HG02884 (cell line): ENCODE data around the gene ANKRD39.

ENCODE experiments used
- ATAC-seq: cut with Tn5 transposase; IDR thresholded peaks from one replicate; pipeline ENCODE4 v1.9.1; 2021; ENCODE audit warnings: mild to moderate bottlenecking, moderate library complexity; ENCODE audit not compliant: unreplicated experiment

The ANKRD39 gene

DNA sequence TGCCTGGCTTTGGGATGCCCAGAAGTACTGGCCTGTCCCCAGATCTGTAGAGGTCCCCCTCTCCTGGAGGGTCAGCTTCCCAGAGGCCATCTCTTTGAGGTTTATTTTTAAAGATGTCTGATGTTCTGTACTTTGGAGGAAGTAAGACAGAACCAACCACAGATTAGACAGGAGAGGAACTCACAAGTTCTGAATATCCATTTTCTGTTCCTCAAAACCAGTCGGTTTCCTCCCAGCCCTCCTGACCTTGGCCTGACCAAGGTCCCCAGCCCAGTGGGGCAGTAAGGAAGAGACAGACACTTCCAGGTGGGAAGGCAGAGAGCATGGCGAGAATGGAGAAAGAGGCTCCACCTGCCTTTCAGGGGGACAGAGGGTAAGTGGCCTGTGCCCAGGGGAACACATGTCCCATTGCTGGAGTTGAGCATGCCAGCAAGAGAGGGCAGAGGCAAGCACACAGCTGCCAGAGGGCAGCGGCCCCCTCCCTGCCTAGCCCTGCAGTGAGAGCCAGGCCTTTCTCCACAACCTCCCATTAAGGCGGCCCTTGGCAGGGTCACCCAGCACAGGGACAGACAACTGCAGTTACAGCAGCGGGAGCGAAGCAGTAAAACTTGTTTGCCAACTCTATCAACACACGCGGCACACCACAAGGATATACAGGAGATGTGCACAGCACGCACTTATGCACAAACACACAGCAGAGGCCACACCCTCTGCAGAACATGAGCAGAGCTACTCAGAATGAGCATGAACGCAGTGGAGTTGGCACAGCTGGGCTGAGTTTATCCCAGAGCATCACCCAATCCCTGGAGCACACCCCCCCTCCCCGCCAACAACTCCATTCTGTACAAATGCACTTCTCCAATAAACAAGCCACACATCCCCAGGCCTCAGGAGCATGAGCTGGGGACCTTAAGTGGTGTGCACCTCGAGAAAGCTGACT is 30.5 kb upstream of the ANKRD39 start:
- no peak for ATAC-seq

DNA sequence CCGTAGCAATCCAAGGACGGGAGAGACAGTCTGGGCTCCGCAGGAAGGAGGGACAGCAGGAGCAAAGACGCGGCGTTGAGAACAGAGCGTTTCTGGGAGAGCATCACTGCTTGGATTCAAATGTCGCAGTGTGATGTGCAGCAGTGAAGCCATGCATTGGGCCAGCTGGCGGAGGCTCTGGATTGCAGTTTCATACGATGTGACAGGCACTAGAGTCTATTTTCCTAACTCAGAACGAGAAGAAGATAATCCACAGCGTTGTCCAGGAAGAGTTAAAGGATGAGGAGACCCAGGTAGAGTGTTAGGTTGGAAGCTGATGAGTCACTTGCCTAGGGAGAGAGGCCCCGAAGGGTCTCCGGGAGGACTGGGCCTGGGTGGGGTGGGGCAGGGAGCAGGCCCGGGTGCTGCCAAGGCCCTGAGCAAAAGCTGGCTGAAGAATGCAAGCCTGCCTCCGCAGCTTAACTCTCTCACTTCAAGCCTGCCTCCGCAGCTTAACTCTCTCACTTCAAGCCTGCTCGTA is 29.7 kb upstream of the ANKRD39 start:
- no peak for ATAC-seq

DNA sequence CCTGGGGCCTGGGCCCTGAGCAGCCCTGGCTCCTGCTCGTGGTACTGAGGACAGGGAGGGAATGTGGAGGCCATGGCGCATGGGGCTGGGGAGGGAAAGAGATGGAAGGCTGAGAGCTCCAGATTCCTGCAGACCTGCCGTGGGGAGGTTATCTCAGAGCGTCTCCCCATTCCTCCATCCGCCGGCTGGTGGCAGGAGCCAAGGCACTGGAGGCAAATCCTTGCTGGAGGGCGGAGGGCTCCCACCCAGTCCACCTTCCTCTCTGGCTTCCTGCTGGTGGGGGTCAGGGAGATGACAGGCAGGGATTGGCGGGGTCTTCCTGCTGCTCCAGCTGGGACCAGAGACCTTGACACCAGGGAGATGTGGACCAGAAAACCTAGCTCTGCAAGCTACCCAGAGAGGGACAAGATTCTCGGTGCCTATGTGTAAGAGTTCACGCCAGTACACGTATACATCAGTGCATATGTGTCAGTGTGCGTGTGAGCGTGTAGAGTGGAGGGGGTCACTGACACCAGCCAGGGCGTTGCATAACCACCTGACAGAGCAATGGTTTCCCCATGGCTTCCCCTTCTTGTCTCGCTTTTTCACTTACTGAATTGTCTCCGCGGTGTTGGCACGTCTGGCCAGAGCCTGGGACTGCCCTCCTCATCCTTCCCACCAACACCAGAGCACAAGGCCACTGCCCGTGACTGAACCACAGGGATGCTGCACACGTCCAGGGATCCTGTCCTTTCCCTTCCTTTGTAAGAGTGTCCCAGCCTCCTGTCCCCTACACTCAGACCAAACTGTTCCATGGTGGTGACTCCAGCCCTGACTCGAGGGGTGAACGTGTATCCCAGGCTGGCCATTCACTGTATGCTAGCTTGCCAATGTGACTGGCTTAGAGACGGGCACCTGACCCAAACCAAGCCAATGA is 27.9 kb upstream of the ANKRD39 start:
- no peak for ATAC-seq

DNA sequence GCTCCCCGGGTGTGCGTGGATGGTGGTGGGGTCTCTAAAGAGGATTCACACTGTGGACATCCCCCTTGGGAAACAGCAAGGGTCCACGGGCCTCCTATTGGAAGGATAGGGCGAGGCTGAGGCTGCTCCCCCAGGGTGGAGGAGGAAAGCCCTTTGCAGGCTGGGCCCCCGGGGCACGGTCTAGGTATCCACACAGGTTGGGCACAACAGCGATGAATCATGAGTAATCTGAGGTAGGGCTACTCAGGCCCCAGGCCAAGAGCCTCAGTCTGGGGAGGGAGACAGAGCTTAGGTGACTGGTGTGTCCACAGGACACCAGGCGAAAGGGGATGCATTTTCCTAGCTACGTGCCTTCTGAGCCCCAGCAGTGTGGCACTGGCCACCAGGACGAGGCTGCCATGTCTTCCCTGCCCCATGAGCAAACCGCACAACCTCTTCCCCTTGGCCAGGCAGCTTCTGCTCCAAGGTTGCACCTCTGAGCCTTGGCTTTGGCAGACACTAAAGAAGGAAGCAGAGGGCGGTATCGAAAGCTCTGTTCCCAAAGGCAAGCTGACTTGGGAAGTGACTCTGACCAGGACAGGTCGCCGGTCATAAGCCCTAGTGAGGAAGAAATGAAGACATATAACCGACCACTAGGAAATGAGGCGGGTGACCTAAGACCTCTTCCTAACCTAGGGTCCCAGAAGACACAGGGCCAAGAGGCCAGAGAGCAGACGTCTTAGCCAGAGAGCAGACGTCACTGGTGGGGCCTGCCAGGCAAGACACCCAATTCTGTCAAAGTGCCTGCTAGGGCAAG is 26.7 kb upstream of the ANKRD39 start:
- no peak for ATAC-seq

DNA sequence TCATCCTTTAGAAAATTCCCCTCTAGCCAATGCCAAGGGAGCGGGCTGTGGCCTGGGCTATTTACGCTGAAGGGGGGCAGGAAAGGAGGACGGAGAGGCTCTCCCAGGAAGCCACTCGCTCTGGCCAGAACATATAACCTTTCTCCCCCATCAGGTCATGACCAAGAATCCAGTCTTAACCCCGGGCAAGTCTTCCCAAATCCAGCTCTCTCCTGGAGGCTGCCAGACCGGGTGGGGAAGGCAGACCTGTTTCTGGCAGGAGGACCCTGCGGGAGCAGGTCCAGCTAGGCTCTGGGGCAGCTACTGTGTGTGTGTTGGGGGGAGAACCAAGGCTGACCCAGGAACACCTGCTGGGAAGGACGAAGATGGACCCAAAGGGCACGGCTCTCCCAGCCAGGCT is 25.5 kb upstream of the ANKRD39 start:
- ATAC-seq, result no peak

DNA sequence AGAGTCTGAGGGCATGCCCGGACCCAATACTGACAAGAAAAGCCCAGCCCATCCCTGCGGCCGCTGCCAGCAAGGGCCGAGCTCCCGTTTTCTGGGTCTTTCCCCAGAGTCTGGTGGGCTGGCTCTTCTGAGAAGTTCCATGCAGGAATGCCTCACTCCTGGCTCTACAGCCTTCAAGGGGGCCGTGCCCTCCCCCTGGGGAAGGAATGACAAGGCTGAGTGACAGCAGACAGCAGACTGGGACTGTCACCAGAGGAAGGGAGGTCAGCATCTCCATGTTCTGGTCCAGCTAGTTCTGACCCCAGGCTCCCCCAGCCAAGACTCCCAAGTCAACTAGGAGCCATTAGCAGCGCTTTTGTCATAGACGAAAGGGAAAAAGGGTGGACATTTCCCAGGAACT is 25.1 kb upstream of the ANKRD39 start:
- no peak for ATAC-seq

DNA sequence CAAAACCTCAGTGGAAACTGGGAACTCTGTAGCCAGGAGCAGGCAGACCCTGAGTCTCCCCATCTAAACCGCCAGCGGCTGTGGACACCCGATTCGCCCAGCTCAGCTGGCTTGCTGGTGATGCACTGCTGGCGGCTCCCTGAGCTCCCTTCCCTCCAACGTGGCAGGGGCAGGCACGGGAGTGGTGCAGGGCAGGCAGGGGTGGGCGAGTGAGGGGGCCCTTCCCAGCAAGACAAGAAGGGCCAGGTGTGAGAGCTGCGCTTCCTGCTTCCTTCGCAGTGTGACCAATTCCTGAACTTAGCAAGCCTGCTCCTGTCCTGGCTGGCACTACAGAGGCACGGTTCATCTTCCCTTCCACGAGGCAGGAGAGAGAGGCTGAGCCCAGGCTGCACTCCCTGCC is 24.4 kb upstream of the ANKRD39 start:
- ATAC-seq, result no peak

DNA sequence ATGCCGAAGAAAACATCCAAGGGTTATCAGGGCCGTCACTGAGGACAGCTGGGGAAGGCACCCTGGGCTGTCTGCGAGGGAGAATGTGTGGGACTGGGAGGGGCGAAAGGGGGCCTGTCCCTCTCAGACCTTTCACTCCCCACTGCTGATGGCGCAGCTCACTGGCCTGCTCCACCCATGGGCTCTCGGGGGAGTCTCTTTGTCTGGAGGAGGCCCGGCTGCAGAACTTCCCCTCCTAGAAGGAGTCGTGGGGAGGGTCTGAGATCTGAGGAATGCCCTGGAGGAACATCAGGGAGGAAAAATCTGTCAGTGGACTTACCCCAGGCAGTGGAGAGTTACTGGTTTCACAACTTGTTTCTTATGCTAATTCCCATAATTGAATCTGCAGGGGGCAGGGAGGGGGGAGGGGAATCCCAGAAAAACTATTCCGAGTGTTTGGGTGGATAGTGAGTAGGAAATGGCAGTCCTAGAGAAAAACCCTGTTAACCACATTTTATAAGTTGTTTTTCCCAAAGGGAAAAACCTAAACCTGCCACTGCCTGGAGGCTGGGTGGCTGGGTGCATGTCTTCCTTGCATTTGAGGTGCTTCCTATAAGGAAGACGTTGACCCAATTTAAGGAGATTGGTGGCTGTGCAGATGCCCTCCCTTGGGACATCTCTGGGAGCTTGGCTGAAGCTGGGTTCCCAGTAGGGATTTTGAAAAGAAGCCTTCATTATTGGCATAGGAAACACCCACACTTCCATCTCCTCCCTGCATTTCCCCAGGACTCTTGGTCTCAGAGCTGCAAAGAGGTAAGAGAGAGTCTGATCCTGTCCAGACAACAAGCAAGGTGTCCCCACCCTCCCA is 23.8 kb upstream of the ANKRD39 start:
- ATAC-seq, result no peak

DNA sequence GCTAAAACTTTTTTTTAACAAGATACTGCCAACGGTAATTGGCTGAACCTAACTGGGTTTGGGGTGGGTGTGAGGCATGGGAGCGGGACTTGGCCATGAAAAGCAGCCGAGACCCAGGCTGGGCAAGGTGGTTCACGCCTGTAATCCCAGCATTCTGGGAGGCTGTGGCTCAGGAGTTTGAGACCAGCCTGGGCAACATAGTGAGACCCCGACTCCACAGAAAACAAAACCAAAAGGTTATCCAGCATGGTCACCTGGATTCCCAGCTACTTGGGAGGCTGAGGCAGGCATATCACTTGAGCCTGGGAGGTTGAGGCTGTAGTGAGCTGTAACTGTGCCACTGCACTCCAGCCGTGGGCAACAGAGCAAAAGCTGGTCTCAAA is 23.1 kb upstream of the ANKRD39 start:
- no peak for ATAC-seq

DNA sequence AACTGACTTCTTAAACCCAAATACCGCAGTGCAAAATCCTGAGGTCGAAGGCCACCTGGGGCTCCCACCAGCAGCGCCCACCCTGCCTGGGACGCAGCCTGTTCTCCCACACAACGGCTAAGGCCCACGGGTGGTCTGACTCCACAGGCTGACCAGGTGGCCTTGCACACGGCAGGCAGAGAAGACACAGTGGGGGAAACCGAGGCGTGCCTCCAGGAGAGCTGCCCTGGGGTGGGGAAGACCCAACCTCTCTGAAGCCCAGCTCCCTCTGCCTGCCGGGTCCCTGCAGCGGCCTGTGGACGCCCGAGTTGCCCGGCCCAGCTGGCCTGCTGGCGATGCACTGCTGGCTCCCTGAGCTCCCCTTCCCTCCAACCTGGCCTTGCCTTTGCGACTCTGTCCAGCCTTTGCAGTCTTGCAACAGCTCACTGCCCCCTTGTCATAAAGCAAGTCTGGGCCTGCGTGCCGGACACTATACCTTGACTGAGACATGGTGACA is 21.8 kb upstream of the ANKRD39 start:
- ATAC-seq, result no peak

DNA sequence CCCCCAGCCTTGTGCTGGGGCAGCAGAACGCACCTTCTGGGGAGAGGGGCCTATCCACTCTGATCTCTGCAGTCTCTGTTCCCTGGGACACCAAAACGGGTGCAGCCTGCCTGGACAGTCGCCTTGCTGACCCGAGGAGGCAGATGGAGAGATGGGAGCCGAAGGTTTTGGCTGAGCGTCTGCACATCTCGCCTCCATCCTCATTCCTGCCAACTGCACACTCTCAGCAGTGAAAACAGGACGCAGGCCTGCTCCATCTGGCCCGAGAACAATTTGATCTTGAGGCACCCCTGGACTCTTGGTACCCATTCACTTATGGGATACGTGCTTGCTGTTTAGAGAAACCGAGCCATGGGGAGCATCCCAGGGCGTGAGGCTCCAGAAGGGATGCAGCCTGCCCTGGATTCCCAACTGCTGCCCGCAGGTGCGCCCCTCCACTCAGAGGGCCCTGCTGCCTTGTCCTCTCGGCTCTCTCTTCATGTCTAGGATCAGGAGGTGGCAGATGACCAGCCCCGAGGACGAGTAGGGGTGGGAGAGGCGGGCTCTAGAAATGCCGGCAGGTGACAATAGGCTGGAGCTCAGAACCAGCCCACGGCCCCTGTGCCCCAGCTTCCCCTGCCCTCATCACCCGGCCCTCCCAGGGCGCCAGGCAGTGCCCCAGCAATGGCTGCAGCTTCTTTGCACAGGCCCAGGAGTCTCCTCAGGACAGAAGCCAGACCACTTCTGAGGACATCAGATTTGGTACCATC is 21.2 kb upstream of the ANKRD39 start:
- no peak for ATAC-seq

DNA sequence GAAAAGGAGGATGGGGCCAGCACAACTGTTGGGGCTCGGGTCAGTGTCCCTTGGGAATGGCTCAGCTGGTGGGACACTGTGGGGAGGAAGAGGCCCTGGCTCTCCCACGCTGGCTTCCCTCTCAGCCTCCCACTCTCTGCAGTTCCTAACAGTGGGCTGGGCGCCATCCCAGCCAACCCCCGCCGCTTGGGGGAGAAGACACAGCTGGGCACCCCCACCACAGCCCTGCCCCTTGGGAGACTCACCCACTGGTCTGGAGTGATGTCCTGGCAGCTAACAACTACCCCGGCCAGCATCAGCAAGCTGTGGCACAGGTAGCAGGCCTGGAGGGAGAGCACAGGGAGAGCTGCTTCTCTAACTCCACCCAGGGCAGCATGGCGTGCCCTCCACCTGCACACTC is 20.4 kb upstream of the ANKRD39 start:
- no peak for ATAC-seq

DNA sequence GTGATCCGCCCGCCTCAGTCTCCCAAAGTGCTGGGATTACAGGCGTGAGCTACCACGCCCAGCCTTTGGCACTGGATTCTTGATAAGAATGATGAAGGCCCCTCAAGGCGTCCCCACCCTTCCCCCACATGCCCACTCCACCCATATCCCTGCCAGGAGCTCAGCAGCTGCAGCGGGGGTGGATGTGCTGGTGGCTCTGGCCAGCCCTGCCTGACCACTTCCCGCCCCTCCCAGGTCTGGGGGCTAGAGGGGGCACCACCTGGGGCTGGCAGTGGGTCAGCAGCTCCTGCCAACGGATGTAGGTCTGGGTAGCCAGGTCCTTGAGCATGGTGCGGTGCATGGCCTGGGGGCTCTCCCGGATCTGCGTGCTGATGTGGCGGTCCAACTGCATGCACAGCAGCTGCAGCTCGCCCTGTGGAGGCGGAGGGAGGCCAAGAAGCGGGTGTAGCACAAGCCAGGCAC is 19.8 kb upstream of the ANKRD39 start:
- no peak for ATAC-seq

DNA sequence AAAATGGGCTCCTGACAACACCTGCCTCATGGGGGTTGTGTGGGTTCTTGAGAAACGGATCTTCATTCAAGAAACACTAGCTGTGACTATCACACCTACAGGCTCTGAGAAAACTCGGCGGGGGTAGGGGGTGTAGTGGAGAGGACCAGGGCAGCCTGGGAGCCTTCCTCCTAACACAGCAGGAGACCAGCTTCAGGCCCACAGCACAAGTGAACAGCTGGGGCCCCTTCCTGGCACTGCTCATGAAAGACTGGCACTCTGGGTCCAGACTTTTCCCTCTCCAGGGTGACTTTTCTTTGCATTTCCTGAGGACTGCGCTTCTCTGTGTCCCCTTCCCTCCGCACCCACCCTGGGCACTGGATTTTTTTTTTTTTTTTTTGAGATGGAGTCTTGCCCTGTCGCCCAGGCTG is 19.2 kb upstream of the ANKRD39 start:
- ATAC-seq, result no peak

DNA sequence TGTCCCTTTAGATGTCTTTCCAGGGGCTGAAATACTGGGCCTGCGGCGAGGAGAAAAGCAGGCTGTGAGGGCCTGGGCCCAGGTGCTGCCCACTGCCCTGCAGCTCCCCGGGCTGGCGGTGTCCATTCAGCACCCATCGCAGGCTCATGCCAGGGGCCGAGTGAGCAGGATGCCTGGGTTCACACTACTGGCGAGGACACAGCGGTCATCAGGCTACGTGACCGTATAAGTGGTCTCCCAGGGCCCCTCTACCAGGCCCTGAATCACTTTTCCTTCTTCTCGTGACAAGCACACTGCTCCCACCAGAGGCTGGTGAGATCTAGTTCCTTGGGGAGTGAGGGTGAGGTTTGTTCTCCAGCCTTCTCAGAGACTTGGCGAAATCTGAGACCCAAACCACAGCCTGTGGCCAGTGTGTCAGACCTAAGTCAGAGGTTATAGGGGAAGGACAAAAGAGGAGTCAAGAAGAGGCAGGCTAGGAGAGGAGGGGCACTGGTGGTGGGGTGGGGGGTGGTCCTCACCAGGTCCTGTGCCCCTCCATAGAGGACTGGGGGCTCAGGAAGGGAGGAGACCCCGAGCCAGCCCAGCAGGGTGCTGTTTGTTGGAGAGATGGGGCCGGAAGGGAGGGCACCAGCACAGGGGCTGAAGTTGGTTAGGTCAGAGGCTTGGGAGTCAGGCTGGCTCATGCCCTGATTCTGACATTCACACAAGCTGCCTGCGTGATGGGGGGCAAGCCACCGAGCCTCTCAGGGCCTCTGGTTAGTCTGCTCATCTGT is 18.6 kb upstream of the ANKRD39 start:
- no peak for ATAC-seq

DNA sequence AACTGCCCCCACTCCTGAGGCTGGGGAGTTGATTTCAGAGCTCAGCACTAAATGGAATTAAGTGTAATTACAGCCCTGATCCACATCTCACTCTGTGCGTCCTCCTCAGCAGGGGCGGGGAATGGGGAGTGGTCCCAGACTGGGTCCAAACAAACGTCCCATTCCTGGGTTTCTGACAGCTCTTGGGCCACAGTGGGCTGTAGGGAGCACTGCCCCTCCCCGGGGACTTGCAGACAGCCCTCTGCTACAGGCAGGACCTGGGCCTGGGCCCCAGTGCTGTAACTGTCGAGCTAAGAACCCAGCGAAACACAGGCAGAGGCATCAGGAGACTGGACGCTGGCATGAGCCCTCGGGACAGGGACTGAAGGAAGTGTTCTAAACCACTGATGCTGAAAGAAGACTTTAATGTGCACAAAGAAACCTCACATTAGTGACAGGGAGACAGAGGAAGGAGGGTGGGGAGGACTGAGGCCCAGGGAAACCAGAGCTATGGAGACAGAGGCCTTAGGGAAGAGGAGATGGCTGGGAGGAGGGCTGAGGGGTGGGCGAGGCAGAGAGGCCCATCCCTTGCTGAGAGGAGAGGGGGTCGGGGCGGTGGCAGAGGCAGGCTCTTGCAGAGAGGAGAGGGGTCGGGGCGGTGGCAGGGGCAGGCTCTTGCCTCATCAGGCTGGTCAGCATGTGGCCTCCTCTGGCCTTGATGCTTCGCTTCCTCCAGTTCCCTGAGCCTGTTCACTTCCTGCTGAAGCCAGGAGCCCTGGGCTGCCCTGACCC is 17.9 kb upstream of the ANKRD39 start:
- ATAC-seq, result no peak

DNA sequence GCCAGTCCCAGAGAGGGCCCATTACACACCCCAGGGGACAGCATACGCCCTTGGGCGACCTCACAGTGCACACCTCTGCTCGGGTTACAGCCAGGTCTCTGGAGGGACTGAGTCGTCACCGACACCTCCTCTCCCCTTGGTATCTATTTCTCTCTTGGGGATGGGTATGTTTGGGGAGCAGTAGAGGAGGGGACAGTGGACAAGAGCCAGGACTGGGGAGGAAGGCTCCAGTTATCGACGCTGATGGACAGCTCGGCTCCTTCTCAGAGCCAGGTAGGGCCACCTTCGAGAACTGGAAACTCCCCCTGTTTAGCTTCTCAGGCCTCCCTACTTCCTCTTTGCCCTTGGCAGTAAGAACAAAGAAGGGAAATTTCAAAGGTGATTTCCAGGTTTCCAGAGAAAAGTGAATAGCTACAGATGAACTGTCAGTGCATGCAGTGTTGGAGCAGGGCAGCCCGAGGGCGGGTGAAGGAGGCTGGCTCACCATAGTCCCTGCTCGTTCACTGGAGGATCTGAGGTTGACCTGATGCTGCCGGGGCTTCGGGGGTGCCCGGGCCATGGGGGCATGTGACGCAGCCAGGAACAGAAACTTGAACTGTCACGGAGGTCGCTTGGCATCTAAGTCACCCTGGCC is 16.5 kb upstream of the ANKRD39 start:
- ATAC-seq, result peak; percentile 42
